PC-3 (cell line): ENCODE measurements around the gene DCAF12.

ENCODE experiments used
- CTCF ChIP-seq: fragments of 300-600 bp; sonication (generic); conservative IDR thresholded peaks from 2 replicates; pipeline ENCODE4 v1.5.1; 2017; ENCODE audit warnings: antibody characterized with exemption, low read depth, mild to moderate bottlenecking, low read length
- EZH2 ChIP-seq: fragments of 300-600 bp; sonication (generic); IDR thresholded peaks from one replicate; pipeline ENCODE4 v1.6.1; 2017; ENCODE audit warnings: antibody characterized with exemption, mild to moderate bottlenecking, low read length; ENCODE audit not compliant: unreplicated experiment
- EZH2phosphoT487 ChIP-seq: fragments of 300-600 bp; sonication (generic); IDR thresholded peaks from 2 replicates; pipeline ENCODE4 v1.6.1; 2018; ENCODE audit warnings: mild to moderate bottlenecking, antibody characterized with exemption, low read length, borderline replicate concordance

- TF ChIP-seq CTCF, result no peak
- no peak for TF ChIP-seq EZH2
- no peak for TF ChIP-seq EZH2phosphoT487
Measured at GRCh38 chr9:34151398-34151797, 24.9 kb upstream of the DCAF12 start.
